Sigmoid colon (tissue), 4 donors: ENCODE measurements around the gene SCN9A.

Experiments
- CTCF ChIP-seq, 4 experiments: fragments of 450-650 bp in 3 of 4; fragments of 200-600 bp in 1 of 4; IDR thresholded peaks; one replicate each; pipeline ENCODE4 v1.5.1; 2016 to 2019; ENCODE audit warnings: antibody characterized with exemption in 4 of 4, mild to moderate bottlenecking in 3 of 4, moderate library complexity in 2 of 4
- POLR2AphosphoS5 ChIP-seq, 4 donors: sonication (generic); formaldehyde crosslinking; IDR thresholded peaks; one replicate each; pipeline ENCODE4 v1.6.1; 2017; ENCODE audit warnings: antibody characterized with exemption in 4 of 4

- TF ChIP-seq CTCF (IDR thresholded peaks at IDR 0.05) (no peak), POLR2AphosphoS5 (IDR thresholded peaks at IDR 0.05) (no peak)
Observed at GRCh38 chr2:166360426-166360825, 15.3 kb downstream of the SCN9A start.
